ENCODE results near the gene MEIOSIN.
"Not testable (repeated sequence)": the region's sequence is repeated elsewhere in the genome, so short reads cannot be mapped to it uniquely, and the experiment has no call there.

Gene MEIOSIN

GRCh38 chr19:45717131-45717982 is 15.9 kb upstream of the MEIOSIN start:
- intact Hi-C loops (cut with DNase I; ENCODE audit: low total_unique reads), result loop anchor here (10.0 kb wide), 1 partner anchor 47 kb away; the partner anchor contains the start of gene SIX5
- Histone ChIP-seq H3K4me3 (peak overlapping the region; percentile 59 to 61), H3K27me3 (no peaks in the 10 kb centered on the region), H3K36me3 (peaks cover under 1 to 16% (median 9%) of the 10 kb centered on the region in 3 donors), H3K27ac (peak overlapping the region; percentile 86 to 87), H3K9me3 (no peaks in the 10 kb centered on the region), H3K4me1 (peaks cover 0 to 20% (median 10%) of the 10 kb centered on the region in 4 donors)
- DNase-seq, result peak; percentile 99 to 100
- peak; percentile 19 to 22 for TF ChIP-seq CTCF (IDR thresholded peaks at IDR 0.05)

- H3K4me1 ChIP-seq, result peaks cover 0 to 20% (median 10%) of the 10 kb centered on the region in 4 donors
- H3K27ac ChIP-seq, result peak overlapping the region; percentile 86 to 87
- DNase-seq, result peak in 1 of 2 donors; percentile 73
- peak overlapping the region; percentile 59 to 61 for H3K4me3 ChIP-seq
- no peaks in the 10 kb centered on the region for H3K9me3 ChIP-seq
- intact Hi-C loops (cut with DNase I; ENCODE audit: low total_unique reads), result loop anchor here (10.0 kb wide), 1 partner anchor 47 kb away; the partner anchor contains the start of gene SIX5
- H3K27me3 ChIP-seq, result no peaks in the 10 kb centered on the region
- TF ChIP-seq CTCF (IDR thresholded peaks at IDR 0.05), result no peak
- H3K36me3 ChIP-seq, result peaks cover 0 to 14% (median 2%) of the 10 kb centered on the region in 3 donors
Observed at GRCh38 chr19:45717983-45718650, 15.1 kb upstream of the MEIOSIN start.

- intact Hi-C loops (cut with DNase I; ENCODE audit: low total_unique reads); H3K4me3 ChIP-seq; H3K27me3 ChIP-seq; H3K9me3 ChIP-seq; H3K27ac ChIP-seq; DNase-seq: not testable (repeated sequence)
- Histone ChIP-seq H3K4me1 (peaks cover 0 to 25% (median 10%) of the 10 kb centered on the region in 4 donors), H3K36me3 (peaks cover 0 to 18% (median 0%) of the 10 kb centered on the region in 3 donors)
Observed at GRCh38 chr19:45720065-45720464, 13.2 kb upstream of the MEIOSIN start.

GRCh38 chr19:45728683-45729082 is 4.6 kb upstream of the MEIOSIN start:
- H3K36me3 ChIP-seq; intact Hi-C loops (cut with DNase I; ENCODE audit: low total_unique reads); H3K9me3 ChIP-seq; H3K27me3 ChIP-seq; DNase-seq; H3K4me3 ChIP-seq; H3K27ac ChIP-seq: not testable (repeated sequence)
- peaks cover 0 to 31% (median 12%) of the 10 kb centered on the region in 4 donors for H3K4me1 ChIP-seq

- intact Hi-C loops (cut with DNase I; ENCODE audit: low total_unique reads), result no loop called here
- H3K27ac ChIP-seq, result peak overlapping the region; percentile 77 to 86
- TF ChIP-seq CTCF (IDR thresholded peaks at IDR 0.05), result no peak
- no peaks in the 10 kb centered on the region for H3K27me3 ChIP-seq
- DNase-seq, result no peak
- H3K36me3 ChIP-seq, result no peaks in the 10 kb centered on the region
- peak overlapping the region; percentile 80 to 93 for H3K4me3 ChIP-seq
- H3K9me3 ChIP-seq, result no peaks in the 10 kb centered on the region
- peaks cover 0 to 27% (median 12%) of the 10 kb centered on the region in 4 donors for H3K4me1 ChIP-seq
Observed at GRCh38 chr19:45729800-45730290, 3.4 kb upstream of the MEIOSIN start.

GRCh38 chr19:45730368-45731288 is 2.6 kb upstream of the MEIOSIN start, which contains the start of gene FBXO46:
FBXO46 (minus strand) TSS chr19:45730896; CDS start chr19:45713495, 17,401 bp downstream.
- Histone ChIP-seq H3K27ac (peak within 1 kb of the TSS; percentile 77 to 86), H3K9me3 (no peaks in the 10 kb centered on the region), H3K27me3 (no peaks in the 10 kb centered on the region), H3K4me3 (peak within 1 kb of the TSS; percentile 80 to 93), H3K4me1 (peaks cover 0 to 27% (median 12%) of the 10 kb centered on the region in 4 donors), H3K36me3 (no peaks in the 10 kb centered on the region)
- no peak for TF ChIP-seq CTCF (IDR thresholded peaks at IDR 0.05)
- intact Hi-C loops (cut with DNase I; ENCODE audit: low total_unique reads), result no loop called here
- DNase-seq, result peak; percentile 97 to 99

Data from tibial artery (tissue), 4 donors.